NCI-H82 (cell line): Measurements from ENCODE around the gene PNLDC1.
"Not testable (repeated sequence)": the region's sequence is repeated elsewhere in the genome, so short reads cannot be mapped to it uniquely, and the experiment has no call there.

Experiments
- DNase-seq: peaks from one replicate; lab custom pipeline; 2025; lab: John Stamatoyannopoulos, UW

PNLDC1 gene

DNA sequence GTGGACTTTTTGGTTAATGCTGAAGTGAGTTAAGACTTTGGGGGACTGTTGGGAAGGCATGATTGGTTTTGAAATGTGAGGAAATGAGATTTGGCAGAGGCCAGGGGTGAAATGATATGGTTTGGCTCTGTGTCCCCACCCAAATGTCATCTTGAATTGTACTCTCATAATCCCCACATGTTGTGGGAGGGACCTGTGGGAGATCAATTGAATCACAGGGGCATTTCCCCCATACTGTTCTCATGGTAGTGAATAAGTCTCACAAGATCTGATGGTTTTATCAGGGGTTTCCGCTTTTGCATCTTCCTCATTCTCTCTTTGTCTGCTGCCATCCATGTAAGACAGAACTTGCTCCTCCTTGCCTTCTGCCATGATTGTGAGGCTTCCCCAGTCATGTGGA is 49.8 kb downstream of the PNLDC1 start:
- DNase-seq: not testable (repeated sequence)

DNA sequence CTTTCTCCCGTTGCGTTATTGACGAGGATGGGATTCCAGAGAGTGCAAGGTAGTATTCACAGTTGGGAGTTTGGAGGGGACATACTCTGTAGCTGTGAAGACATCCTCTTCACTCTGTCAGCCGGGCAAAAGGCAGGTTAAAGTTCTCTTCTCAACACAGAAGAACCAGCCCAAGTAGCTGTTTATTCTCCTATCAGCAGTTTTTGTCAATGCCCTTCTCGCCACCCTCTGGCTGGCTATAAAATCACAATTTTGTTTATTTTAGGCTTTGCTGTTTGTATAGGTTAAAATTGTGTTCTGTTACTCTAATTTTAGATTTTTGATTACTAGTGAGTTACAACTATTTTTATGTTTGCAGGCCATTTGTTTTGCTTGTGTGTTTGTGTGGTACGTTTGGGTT is 52.8 kb downstream of the PNLDC1 start:
- DNase-seq: peak; percentile 41

DNA sequence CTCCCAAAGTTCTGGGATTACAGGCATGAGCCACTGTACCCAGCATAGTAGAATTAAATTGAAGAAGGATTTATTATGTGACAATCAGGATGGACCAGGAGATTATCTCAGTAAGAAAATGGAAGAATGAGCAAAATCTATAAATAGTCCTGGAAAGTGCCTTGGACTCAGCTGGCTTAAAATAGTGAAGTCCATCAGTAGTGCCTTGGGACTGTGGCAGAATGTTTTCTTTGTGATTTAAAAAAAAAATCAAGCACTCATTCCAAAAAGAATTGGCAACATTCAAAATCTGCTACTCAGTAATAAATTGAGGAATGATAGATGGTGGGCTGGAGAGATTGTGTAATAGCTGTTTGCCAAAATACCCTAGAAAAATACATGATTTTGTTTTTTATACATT is 53.7 kb downstream of the PNLDC1 start:
- DNase-seq: no peak

DNA sequence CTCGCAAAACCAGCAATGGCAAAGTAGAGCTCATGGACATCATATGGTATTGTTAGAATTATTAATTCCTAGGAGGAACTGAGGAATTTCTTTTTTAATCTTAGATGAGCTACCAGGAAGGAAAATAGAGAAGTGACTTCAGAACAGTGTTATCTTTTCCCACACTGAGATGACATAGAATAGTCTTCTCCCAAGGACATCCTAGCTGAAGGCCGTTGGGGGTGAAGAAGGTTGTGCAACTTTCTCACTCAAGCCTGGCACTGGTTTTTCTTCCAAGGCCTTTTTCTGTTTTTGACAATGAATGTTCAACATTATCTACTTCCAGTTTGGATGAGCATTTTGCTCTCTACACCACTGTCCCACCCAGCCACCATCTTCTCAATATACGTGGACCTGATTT is 54.9 kb downstream of the PNLDC1 start:
- DNase-seq: no peak

DNA sequence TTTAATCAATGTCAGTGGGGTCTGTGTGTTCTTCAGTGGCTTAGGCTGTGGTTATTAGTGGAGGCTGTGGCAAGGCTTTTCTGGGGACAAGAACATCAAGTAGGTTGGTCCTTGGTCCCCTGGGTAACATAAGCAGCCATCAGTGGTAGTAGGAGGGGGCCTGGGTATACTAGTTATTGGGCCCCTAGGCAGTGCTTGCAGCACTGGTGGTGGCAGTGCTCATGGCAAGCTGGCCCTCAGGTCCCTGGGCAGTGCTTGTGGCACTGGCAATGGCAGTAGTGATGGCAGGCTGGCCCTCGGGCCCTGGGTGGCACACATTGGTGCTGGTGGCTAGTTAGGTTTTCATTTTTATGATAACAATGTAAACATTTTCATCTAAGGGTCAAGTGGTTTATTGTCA is 58.2 kb downstream of the PNLDC1 start:
- no peak for DNase-seq

DNA sequence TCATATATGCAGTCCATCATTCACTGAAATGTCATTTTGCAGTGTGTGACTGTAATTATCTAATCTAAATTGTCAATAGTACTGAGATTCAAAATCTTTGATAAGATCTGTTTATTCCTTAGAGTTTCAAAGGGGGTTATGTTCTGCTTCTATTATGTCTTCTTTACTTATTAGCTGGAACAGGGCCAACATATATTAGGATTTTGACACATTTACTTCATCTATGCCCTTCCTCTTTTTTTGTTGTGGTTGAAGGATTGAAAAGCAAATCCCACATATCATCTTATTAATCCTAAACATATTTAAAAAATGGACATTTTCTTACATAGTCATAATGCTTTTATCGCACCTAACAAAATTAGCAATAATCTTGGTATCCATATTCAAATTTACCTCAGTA is 60.4 kb downstream of the PNLDC1 start:
- no peak for DNase-seq

DNA sequence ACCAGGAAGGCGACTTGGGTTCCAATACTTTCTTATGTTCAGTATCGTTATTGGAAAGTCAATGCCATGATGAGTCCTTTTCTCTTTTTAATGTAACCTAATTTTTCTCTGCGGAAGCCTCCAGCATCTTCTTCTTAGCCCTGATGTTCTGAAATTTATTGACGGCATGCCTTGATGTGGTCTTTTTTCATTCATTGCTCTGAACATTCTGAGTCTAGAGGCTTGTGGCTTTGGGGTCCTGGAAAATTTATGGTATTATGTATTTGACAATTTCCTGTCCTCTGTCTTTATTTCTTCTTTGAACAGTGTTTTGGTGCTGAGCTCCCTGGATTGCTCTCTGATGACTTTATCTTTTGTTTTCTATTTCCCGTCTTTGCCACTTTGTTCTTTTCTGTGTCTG is 62.0 kb downstream of the PNLDC1 start:
- DNase-seq: no peak

DNA sequence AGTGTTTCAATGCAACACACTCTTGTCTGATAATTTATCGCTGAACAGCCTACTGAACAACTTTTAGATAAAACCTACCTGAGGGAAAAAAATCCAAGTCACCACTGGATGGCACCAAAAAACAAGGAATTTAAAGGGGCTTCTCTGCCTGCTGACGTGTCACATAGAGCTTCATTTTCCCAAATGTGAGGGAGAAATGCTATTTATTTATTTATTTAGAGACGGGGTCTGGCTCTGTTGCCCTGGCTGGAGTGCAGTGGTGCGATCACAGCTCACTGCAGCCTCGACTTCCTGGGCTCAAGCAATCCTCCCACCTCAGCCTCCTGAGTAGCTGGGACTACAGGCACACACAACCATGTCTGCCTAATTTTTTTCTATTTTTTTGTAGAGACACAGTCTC is 63.3 kb downstream of the PNLDC1 start:
- peak; percentile 81 for DNase-seq

DNA sequence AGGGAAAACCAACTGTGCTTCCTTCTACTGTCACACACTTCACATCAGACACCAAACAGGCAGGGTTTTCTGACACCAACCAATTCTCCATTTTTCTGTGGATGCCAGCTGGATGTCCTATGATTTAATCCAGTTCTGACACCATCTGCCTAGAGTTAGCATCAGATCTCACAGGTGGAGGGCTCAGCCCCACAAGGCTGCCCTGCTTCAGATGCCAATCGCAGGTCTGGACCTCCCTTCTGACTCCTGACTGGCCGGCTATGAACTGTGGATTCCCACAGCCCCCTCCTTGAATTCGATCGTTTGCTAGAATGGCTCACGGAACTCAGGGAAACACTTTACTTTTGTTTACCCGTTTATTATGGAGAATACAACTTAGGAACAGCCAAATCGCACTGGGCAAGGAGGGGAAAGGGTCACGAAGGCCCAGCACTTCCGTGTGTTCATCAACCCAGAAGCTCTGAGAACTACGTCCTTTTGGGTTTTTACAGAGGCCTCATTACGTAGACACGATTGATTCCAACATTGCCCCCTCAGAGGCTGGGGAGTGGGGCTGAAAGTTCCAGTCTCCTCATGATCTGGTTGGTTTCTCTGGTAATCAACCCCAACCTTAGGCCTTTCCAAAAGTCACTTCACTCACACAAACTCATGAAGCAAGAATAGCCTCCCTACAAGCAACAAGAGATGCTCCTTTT is 65.3 kb downstream of the PNLDC1 start:
- no peak for DNase-seq

DNA sequence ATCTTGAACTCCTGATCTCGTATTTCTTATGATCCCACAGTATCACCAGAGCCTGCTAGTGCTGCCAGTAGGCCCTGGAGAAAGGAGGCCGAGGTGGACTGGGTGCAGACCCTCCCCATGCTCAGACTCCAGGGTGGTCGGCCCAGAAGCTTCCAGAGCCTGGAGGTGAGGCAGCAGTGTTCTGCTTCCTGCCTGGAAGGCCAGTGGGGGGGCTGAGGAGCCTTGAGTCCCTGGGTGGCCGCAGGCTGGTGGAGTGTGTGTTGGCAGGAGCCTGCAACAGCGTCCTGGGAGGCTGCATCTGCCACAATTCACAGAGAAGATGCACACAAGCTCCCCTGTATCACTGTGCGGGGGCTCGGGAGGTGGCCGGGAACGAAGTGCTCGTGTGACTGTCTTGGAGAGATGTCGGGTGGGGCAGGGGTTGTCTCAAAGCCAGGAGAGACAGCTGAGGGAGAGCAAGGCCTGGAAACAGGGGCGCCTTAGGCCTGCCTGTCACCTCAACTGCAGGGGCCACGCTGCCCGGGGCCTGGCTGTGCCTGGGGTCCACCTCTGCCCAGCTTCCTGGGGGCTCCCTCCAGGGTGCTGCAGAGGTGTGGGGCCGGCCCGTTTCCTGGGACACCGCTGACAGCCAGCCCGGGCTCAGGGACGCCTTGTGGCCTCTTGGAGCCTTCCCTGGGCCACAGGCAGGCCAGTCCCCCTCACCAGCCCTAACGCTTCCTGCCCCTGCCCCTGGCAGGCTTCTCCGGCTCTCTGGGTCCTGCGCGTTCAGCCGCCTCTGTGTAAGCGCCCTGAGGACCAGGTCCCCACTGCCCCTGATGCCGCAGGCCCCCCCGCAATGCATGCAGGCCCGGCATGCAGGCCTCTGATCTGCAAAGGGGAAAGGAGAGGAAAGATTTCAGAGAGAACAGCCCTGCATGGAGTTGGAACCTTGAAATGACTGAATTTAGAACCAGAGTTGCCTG is 66.5 kb downstream of the PNLDC1 start:
- no peak for DNase-seq
